Sciatic nerve (tissue), 2 donors: ENCODE measurements around the gene OR2T3. TPM values are rescaled to one million over a fixed set of nuclear protein-coding genes. Genes with fewer than 3 reads are reported as not detected.
"Not testable (repeated sequence)": the region's sequence is repeated elsewhere in the genome, so short reads cannot be mapped to it uniquely, and the experiment has no call there.

Source experiments
- ATAC-seq: fragments of 200-7000 bp; cut with Tn5 transposase; one replicate; pipeline ENCODE4 v1.9.1; 2020; ENCODE audit warnings: mild to moderate bottlenecking, moderate library complexity
- DNase-seq: peaks from one replicate; pipeline ENCODE4 v3.0.0-alpha.2; 2020; ENCODE audit warnings: low spot score
- intact Hi-C: fragments of 100-400 bp; cut with DNase I; formaldehyde crosslinking; loops from one replicate; pipeline ENCODE4 v1.14.2; 2022
- total RNA-seq: library from RNA; stranded (reverse); fragmentation: NEBNext Ultra II Directional; extraction: Animal tissue kit (Norgen Biotek cat#: 25700); gene quantifications from one replicate; pipeline ENCODE4 v1.2.1, GENCODE V29; 2021
- donor health status: DM: no; HTN: no; CAD: no.
- donor health status: DM: no; HTN: no; CAD: no.

The OR2T3 gene
- total RNA-seq, 1 donor from 2014 or later, result not detected

GRCh38 chr1:248456635-248457034 is 16.5 kb upstream of the OR2T3 start:
- intact Hi-C loops, ATAC-seq, DNase-seq: not testable (repeated sequence)

- intact Hi-C loops, DNase-seq, ATAC-seq: not testable (repeated sequence)
Observed at GRCh38 chr1:248459117-248459516, 14.0 kb upstream of the OR2T3 start.

- intact Hi-C loops, result no loop called here
- ATAC-seq, result no peak
- no peak for DNase-seq
Observed at GRCh38 chr1:248471154-248471553, 2.0 kb upstream of the OR2T3 start.

GRCh38 chr1:248472111-248472510 is 1.0 kb upstream of the OR2T3 start:
- ATAC-seq, intact Hi-C loops, DNase-seq: not testable (repeated sequence)

- DNase-seq, ATAC-seq, intact Hi-C loops: not testable (repeated sequence)
Observed at GRCh38 chr1:248475660-248476059, 2.5 kb downstream of the OR2T3 start.

- intact Hi-C loops, ATAC-seq, DNase-seq: not testable (repeated sequence)
Observed at GRCh38 chr1:248481686-248482579, 8.8 kb downstream of the OR2T3 start.

- intact Hi-C loops, DNase-seq, ATAC-seq: not testable (repeated sequence)
Observed at GRCh38 chr1:248488289-248488688, 15.1 kb downstream of the OR2T3 start, which contains the start of gene OR2T5. Gene OR2T5, plus strand, starts transcription at chr1:248488589. Its CDS starts 0 bp downstream, at chr1:248488589.

GRCh38 chr1:248496661-248497060 is 23.5 kb downstream of the OR2T3 start:
- intact Hi-C loops, ATAC-seq, DNase-seq: not testable (repeated sequence)

- ATAC-seq, DNase-seq, intact Hi-C loops: not testable (repeated sequence)
Observed at GRCh38 chr1:248500305-248501035, 27.3 kb downstream of the OR2T3 start.

- intact Hi-C loops, ATAC-seq, DNase-seq: not testable (repeated sequence)
Observed at GRCh38 chr1:248507773-248508172, 34.6 kb downstream of the OR2T3 start, which contains the start of gene OR2G6. Gene OR2G6, plus strand, starts transcription at chr1:248508073. Its CDS starts 13,574 bp downstream, at chr1:248521647.

GRCh38 chr1:248510217-248510616 is 37.1 kb downstream of the OR2T3 start:
- ATAC-seq, intact Hi-C loops, DNase-seq: not testable (repeated sequence)

- DNase-seq (no peak), ATAC-seq (no peak)
- intact Hi-C loops, result no loop called here
Observed at GRCh38 chr1:248521856-248522255, 48.7 kb downstream of the OR2T3 start.

Other genes starting within 250 kb of the OR2T3 start
- not detected for gene OR2M4, start 241.9 kb upstream of the OR2T3 start, total RNA-seq
- not detected for gene OR2T33, start 195.4 kb upstream of the OR2T3 start, total RNA-seq
- gene OR2T12, start 169.9 kb upstream of the OR2T3 start, total RNA-seq, result not detected
- gene OR2M7, start 148.8 kb upstream of the OR2T3 start, total RNA-seq, result not detected
- gene OR14C36, start 124.6 kb upstream of the OR2T3 start, total RNA-seq, result not detected
- gene OR2T4, start 111.7 kb upstream of the OR2T3 start, total RNA-seq, result not detected
- gene OR2T6, start 97.6 kb upstream of the OR2T3 start, total RNA-seq, result not detected
- not detected for gene OR2T1, start 70.3 kb upstream of the OR2T3 start, total RNA-seq
- not detected for gene OR2T2, start 27.7 kb upstream of the OR2T3 start, total RNA-seq
- gene OR2T5, start 15.2 kb downstream of the OR2T3 start, total RNA-seq, result not detected
- not detected for gene OR2G6, start 34.7 kb downstream of the OR2T3 start, total RNA-seq
- gene OR2T29, start 89.4 kb downstream of the OR2T3 start, total RNA-seq, result not detected
- not detected for gene OR2T34, start 101.4 kb downstream of the OR2T3 start, total RNA-seq
- gene OR2T10, start 124.3 kb downstream of the OR2T3 start, total RNA-seq, result not detected
- gene OR2T11, start 161.7 kb downstream of the OR2T3 start, total RNA-seq, result not detected
- gene OR2T35, start 171.9 kb downstream of the OR2T3 start, total RNA-seq, result not detected
- not detected for gene OR2T27, start 182.2 kb downstream of the OR2T3 start, total RNA-seq
- gene OR14I1, start 229.4 kb downstream of the OR2T3 start, total RNA-seq, result not detected